Right lobe of liver (tissue), 6 donors: Measurements from ENCODE around the gene RASSF5. TPM values are rescaled to one million over a fixed set of nuclear protein-coding genes. Genes with fewer than 3 reads are reported as not detected.

ENCODE experiments used
- ATAC-seq, 4 donors: fragments of 200-7000 bp; cut with Tn5 transposase; one replicate each; pipeline ENCODE4 v1.9.1; 2020; ENCODE audit warnings: mild to moderate bottlenecking in 4 of 4, moderate library complexity in 4 of 4
- DNase-seq, 3 donors: peaks; one replicate each; pipeline ENCODE4 v3.0.0-alpha.2; 2020
- H3K27ac ChIP-seq, 3 donors: fragments of 200-600 bp; one replicate each; pipeline ENCODE4 v1.8.0; 2022
- H3K27me3 ChIP-seq, 2 donors: fragments of 200-600 bp; one replicate each; pipeline ENCODE4 v1.8.0; 2022
- H3K36me3 ChIP-seq, 4 donors: fragments of 200-600 bp; sonication (generic) in 1 of 4; one replicate each; pipeline versions ENCODE4 v1.5.1 to v1.8.0; 2017 to 2022; ENCODE audit warnings: control low read depth in 1 of 4
- H3K4me1 ChIP-seq, 4 donors: fragments of 200-600 bp; sonication (generic) in 1 of 4; one replicate each; pipeline versions ENCODE4 v1.5.1 to v1.8.0; 2017 to 2022; ENCODE audit warnings: control low read depth in 1 of 4
- H3K4me3 ChIP-seq, 3 donors: fragments of 200-600 bp; one replicate each; pipeline ENCODE4 v1.8.0; 2022
- H3K9me3 ChIP-seq, 4 donors: fragments of 200-600 bp; sonication (generic) in 1 of 4; one replicate each; pipeline versions ENCODE4 v1.5.1 to v1.8.0; 2017 to 2022; ENCODE audit warnings: control low read depth in 1 of 4
- CTCF ChIP-seq, 4 donors: fragments of 200-600 bp in 3 of 4; fragments of 450-650 bp in 1 of 4; IDR thresholded peaks; one replicate each; pipeline versions ENCODE4 v1.5.1 to v1.8.0; 2016 to 2022; ENCODE audit warnings: antibody characterized with exemption in 4 of 4, mild to moderate bottlenecking in 2 of 4
- POLR2A ChIP-seq: fragments of 450-650 bp; IDR thresholded peaks from one replicate; pipeline ENCODE4 v1.6.1; 2017; ENCODE audit warnings: antibody characterized with exemption, mild to moderate bottlenecking
- WGBS: methylation state at CpG from one replicate; pipeline ENCODE4 v1.1.6; 2018; ENCODE audit warnings: low coverage, low lambda C conversion rate; ENCODE audit not compliant: insufficient coverage; ENCODE audit errors: missing lambda C conversion rate; 5-methylcytosine and 5-hydroxymethylcytosine counted together
- intact Hi-C, 2 donors: fragments of 100-400 bp; cut with DNase I; formaldehyde crosslinking; loops; one replicate each; pipeline versions ENCODE4 v1.11.2 to v1.14.1; 2022
- long read RNA-seq: library from polyadenylated mRNA; unstranded; transcript quantifications from one replicate; pipeline ENCODE4 v2.0.0, GENCODE V29; 2019
- total RNA-seq, 6 experiments: library from RNA; depleted of rRNA in 2 of 6; stranded (reverse); fragments of >200 nt in 2 of 6; fragmentation: NEBNext Ultra II Directional in 3 of 6; extraction: Animal tissue kit (Norgen Biotek cat#: 25700) in 3 of 6; gene quantifications; one replicate each; pipeline versions ENCODE4 v1.1.0 to v1.2.4, GENCODE V29; 2016 to 2023
- donor health status: DM: no; HTN: yes; CAD: no.
- donor health status: DM: no; HTN: no; CAD: no.
- donor health status: DM: no; HTN: no; CAD: no.
- donor health status: DM: no; HTN: yes; CAD: no.
- donor health status: DM: no; HTN: yes; CAD: no.

RASSF5 gene, protein sequence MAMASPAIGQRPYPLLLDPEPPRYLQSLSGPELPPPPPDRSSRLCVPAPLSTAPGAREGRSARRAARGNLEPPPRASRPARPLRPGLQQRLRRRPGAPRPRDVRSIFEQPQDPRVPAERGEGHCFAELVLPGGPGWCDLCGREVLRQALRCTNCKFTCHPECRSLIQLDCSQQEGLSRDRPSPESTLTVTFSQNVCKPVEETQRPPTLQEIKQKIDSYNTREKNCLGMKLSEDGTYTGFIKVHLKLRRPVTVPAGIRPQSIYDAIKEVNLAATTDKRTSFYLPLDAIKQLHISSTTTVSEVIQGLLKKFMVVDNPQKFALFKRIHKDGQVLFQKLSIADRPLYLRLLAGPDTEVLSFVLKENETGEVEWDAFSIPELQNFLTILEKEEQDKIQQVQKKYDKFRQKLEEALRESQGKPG
- 10 to 100 TPM in 5 of 6 experiments, 1 to 10 TPM in 1; 8.1 to 18.8 (median 12.6) TPM for total RNA-seq
- long read RNA-seq = 0 reads

GRCh38 chr1:206507284-206508129 lies at the start of gene RASSF5:
Gene RASSF5 (plus strand): TSS chr1:206507531. CDS start chr1:206507603, 72 bp downstream.
- Histone ChIP-seq H3K4me1 (peaks cover 0 to 50% (median 13%) of the 10 kb centered on the region in 4 donors), H3K4me3 (peak within 1 kb of the TSS; percentile 70 to 89 (median 78)), H3K9me3 (no peaks in the 10 kb centered on the region), H3K27me3 (no peaks in the 10 kb centered on the region), H3K36me3 (no peaks in the 10 kb centered on the region), H3K27ac (peak within 1 kb of the TSS; percentile 55 to 95 (median 80))
- TF ChIP-seq CTCF (IDR thresholded peaks at IDR 0.05) (no peak), POLR2A (peak; percentile 87)
- under 1% methylated on average over 30 of the region's 97 CpGs for WGBS
- ATAC-seq (peak; percentile 73 to 88 (median 82)), DNase-seq (peak; percentile 91 to 95 (median 93))
- intact Hi-C loops = no loop called here

DNA sequence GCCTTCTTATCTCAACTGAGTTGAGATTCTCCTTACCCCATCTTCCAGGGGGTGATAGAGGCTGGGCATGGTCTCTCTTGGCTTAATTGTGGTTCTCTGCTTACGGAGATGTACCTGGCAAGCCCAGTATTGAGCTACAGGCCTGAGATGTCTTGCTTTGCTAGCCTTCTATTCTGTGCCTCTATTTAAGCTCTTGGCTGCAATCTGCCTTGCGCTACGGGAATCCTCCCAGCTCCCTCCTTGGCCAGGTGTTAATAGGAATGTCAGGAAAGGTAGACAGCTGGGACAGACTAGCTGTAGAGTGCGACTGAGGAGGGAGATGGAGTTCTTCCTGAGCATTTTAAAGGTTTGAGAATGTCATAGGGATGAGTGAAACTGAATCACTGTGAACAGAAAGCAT lies 47.6 kb upstream of the RASSF5 start:
- ATAC-seq (no peak), DNase-seq (no peak)
- intact Hi-C loops = no loop called here
- Histone ChIP-seq H3K27me3 (no peaks in the 10 kb centered on the region), H3K36me3 (peaks cover 0 to 6% (median 0%) of the 10 kb centered on the region in 4 donors), H3K4me1 (no peaks in the 10 kb centered on the region), H3K27ac (no peak overlapping the region), H3K9me3 (no peaks in the 10 kb centered on the region), H3K4me3 (no peak overlapping the region)
- WGBS = 85% methylated on average over 4 of the region's 4 CpGs
- TF ChIP-seq POLR2A = no peak
- no peak for TF ChIP-seq CTCF (IDR thresholded peaks at IDR 0.05)

GRCh38 chr1:206460836-206461426 lies 46.4 kb upstream of the RASSF5 start:
- TF ChIP-seq CTCF (IDR thresholded peaks at IDR 0.05) (no peak), POLR2A (no peak)
- Histone ChIP-seq H3K4me3 (no peak overlapping the region), H3K36me3 (peaks cover 0 to 6% (median 0%) of the 10 kb centered on the region in 4 donors), H3K9me3 (no peaks in the 10 kb centered on the region), H3K27ac (no peak overlapping the region), H3K4me1 (no peaks in the 10 kb centered on the region), H3K27me3 (no peaks in the 10 kb centered on the region)
- intact Hi-C loops = no loop called here
- DNase-seq (no peak), ATAC-seq (no peak)
- WGBS = 47% methylated on average over 8 of the region's 17 CpGs

- no peaks in the 10 kb centered on the region for H3K27me3 ChIP-seq
- no peaks in the 10 kb centered on the region for H3K4me1 ChIP-seq
- no peaks in the 10 kb centered on the region for H3K9me3 ChIP-seq
- H3K36me3 ChIP-seq = peaks cover 0 to 6% (median 0%) of the 10 kb centered on the region in 4 donors
- H3K4me3 ChIP-seq = no peak overlapping the region
- DNase-seq (peak in 1 of 3 donors; percentile 64), ATAC-seq (peak; percentile 84 to 89 (median 86))
- TF ChIP-seq CTCF (IDR thresholded peaks at IDR 0.05) = peak; percentile 71 to 82 (median 76)
- no peak for TF ChIP-seq POLR2A
- WGBS = 57% methylated on average over 6 of the region's 9 CpGs
- H3K27ac ChIP-seq = no peak overlapping the region
- intact Hi-C loops = no loop called here
These were observed 45.5 kb upstream of the RASSF5 start for GRCh38 chr1:206461602-206462455.
